Stimulated activated memory B cell treated with anti-CD40 and anti-IgM and Interleukin-4, amounts not matched to agents 10 μg/mL and 1 μg/mL and 100 μg/mL, for 72 hours (primary cell): Measurements from ENCODE around the gene SMIM12.
"Not testable (repeated sequence)": the region's sequence is repeated elsewhere in the genome, so short reads cannot be mapped to it uniquely, and the experiment has no call there.

Experiments
- ATAC-seq: fragments of 150-1000 bp; cut with Tn5 transposase; 2 replicates; pipeline ENCODE4 v1.10.0; 2021
- H3K27ac Mint-ChIP-seq: one replicate; pipeline ENCODE4 v1.8.0; 2022; ENCODE audit warnings: mild to moderate bottlenecking, mixed read lengths
- H3K27me3 Mint-ChIP-seq: one replicate; pipeline ENCODE4 v1.8.0; 2022; ENCODE audit warnings: mixed read lengths
- H3K36me3 Mint-ChIP-seq: one replicate; pipeline ENCODE4 v1.8.0; 2022; ENCODE audit warnings: mixed read lengths
- H3K4me1 Mint-ChIP-seq: one replicate; pipeline ENCODE4 v1.8.0; 2022; ENCODE audit warnings: mixed read lengths
- H3K4me3 Mint-ChIP-seq: one replicate; pipeline ENCODE4 v1.8.0; 2022; ENCODE audit warnings: mild to moderate bottlenecking, moderate library complexity, mixed read lengths
- H3K9me3 Mint-ChIP-seq: one replicate; pipeline ENCODE4 v1.8.0; 2022; ENCODE audit warnings: mixed read lengths

The SMIM12 gene

DNA sequence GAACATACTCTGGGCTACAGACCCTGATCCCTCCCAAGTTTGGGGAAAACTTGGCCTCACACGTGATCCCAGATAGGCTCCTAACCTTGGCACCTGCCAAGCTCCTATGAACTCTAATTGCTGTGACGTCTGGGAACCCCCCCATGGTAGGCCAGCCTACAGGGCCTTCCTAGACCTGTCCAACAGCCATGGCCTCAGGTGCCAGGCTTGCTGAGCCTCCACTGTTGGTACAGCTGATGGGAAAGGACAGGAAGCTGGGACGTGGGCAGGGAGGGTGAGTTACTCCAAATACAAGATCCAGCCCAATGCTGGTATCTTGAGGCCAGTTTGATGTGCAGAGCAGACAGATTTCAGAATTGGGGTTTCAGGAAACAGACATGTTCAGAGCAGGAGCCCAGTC, 19.1 kb downstream of the SMIM12 start:
- no peaks in the 10 kb centered on the region for H3K9me3 Mint-ChIP-seq
- no peaks in the 10 kb centered on the region for H3K4me1 Mint-ChIP-seq
- H3K27ac Mint-ChIP-seq, result no peak overlapping the region
- H3K4me3 Mint-ChIP-seq, result no peak overlapping the region
- ATAC-seq, result no peak
- peaks cover 25% of the 10 kb centered on the region for H3K36me3 Mint-ChIP-seq
- no peaks in the 10 kb centered on the region for H3K27me3 Mint-ChIP-seq

DNA sequence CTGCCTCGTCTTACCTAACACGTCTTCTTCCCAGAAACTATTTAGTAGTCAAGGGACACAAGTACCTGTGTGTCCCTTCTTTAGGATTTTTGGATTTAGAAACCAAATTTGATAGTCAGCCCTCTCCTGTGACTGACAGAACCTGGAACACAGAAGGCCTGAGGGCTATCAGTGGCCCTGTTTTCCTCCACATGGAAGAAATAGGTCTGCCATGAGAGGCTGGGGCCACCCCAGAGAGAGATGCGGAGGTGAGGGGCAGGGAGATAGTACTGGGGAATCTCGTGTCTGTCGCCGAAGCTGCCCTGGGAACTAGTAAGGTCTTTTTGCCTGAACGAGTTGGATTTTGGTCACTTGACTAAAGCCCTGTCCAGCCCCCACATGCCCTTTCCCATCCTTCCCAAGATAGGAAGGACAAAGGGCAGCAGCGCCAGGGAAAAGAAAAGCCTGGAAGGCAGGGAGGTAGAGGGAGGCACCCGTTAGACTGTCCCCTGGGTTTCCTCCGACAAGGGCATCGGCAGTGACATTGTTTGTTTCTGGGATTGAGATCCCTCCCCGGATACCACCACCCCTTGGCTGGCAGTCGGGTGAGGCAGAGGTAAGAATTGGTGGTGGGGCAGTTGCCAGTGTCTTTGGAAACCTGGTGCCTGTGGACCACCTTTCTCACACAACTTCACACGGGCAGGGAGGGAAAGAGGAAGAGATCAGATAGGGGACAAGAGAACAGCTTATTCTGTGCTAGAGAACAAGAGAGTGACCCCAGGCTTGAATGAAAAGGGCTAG, 19.8 kb downstream of the SMIM12 start:
- Mint-ChIP-seq H3K4me3 (no peak overlapping the region), H3K4me1 (no peaks in the 10 kb centered on the region), H3K27ac (no peak overlapping the region), H3K27me3 (no peaks in the 10 kb centered on the region), H3K36me3 (peaks cover 30% of the 10 kb centered on the region), H3K9me3 (no peaks in the 10 kb centered on the region)
- no peak for ATAC-seq

DNA sequence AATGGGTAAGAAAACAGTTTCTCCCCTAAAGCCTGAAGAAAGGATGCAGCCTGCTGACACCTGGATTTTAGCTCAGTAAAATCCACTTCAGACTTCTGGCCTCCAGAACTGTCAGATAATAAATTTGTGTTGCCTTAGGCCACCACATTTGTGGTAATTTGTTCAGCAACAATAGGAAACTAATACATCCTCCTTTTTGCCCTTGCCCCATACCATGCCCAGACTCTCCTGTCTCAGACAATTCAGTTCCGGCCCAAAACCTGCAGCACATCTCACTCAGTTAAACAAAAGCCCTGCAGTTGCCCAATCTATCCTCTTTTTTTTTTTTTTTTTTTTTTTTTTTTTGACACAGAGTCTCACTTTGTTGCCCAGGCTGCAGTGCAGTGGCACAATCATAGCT, 25.8 kb downstream of the SMIM12 start:
- H3K36me3 Mint-ChIP-seq, result peaks cover 16% of the 10 kb centered on the region
- no peaks in the 10 kb centered on the region for H3K4me1 Mint-ChIP-seq
- H3K27ac Mint-ChIP-seq, result no peak overlapping the region
- H3K4me3 Mint-ChIP-seq, result no peak overlapping the region
- no peaks in the 10 kb centered on the region for H3K27me3 Mint-ChIP-seq
- ATAC-seq, result no peak
- no peaks in the 10 kb centered on the region for H3K9me3 Mint-ChIP-seq

DNA sequence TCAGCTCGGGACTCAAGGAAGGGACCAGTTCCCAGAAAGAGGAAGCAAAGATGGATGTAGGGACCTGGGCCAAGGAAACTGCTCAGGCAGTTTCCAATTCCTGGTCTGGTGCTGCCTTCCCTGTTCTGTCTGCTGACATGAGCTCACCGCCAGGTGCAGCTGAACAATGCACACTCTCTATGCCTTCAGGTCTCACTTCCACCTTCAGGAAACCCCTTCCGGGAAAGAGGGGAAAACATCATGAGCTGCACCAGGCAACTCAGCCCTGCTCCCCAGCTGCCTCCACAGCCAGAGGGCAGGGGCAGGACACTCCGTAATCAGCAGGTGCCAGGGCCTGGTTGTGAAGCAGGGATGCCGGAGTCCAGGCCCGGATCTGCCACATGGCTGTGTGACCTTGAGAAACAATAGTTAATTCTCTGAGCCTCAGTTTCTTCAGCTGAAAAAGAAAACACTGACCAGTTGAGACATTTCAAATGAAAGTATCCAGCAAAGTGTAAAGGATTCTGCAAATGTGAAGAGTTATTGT, 27.8 kb downstream of the SMIM12 start:
- ATAC-seq, result no peak
- Mint-ChIP-seq H3K4me1 (no peaks in the 10 kb centered on the region), H3K9me3 (no peaks in the 10 kb centered on the region)

DNA sequence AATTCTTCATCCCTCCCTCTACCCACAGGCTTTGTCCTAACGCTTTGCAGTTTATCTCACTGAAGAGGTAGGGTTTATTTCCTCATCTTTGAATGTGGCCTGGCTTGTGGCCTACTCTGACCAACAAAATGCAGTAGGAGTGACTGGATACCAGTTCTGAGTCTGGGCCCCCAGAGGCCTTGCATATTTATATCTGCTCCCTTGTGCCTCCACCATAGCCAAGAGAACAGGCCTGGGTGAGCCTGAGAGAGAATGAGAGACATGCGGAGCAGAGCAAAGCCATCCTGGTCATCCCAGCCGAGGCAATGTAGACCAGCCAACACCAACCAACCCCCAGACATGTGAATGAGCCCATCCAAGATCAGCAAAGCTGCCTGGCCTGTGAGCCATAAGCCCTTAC, 30.3 kb downstream of the SMIM12 start:
- no peak overlapping the region for H3K4me3 Mint-ChIP-seq
- H3K9me3 Mint-ChIP-seq, result no peaks in the 10 kb centered on the region
- H3K36me3 Mint-ChIP-seq, result peaks cover under 1% of the 10 kb centered on the region
- H3K27ac Mint-ChIP-seq, result no peak overlapping the region
- H3K27me3 Mint-ChIP-seq, result no peaks in the 10 kb centered on the region
- ATAC-seq, result no peak
- H3K4me1 Mint-ChIP-seq, result no peaks in the 10 kb centered on the region

More for the DNA sequence above, 27.8 kb downstream of the SMIM12 start:
- Mint-ChIP-seq H3K27me3 (no peaks in the 10 kb centered on the region), H3K36me3 (peaks cover 8% of the 10 kb centered on the region), H3K4me3 (no peak overlapping the region), H3K27ac (no peak overlapping the region)

DNA sequence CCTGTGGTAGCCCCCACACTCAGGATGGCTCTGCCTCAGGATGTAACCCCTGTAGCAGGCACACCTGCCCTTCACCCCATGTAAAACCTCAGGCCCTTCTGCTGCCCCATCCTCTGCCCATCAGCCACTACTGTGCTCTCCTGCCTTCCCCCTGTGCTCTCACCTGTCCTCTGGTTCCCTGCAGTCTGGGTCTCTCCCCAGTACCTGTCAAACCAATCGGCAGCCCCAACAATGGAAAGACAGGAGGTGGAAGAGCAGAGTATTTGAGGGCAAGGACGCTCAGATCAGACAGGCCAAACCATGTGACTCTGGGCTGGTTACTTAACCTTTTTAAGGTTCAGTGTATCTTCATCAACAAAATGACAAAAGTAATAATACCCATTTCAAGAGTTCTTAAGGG, 30.9 kb downstream of the SMIM12 start:
- Mint-ChIP-seq H3K9me3 (peaks cover 3% of the 10 kb centered on the region), H3K27me3 (no peaks in the 10 kb centered on the region), H3K4me1 (no peaks in the 10 kb centered on the region), H3K27ac (no peak overlapping the region), H3K36me3 (peaks cover 5% of the 10 kb centered on the region), H3K4me3 (no peak overlapping the region)
- no peak for ATAC-seq

DNA sequence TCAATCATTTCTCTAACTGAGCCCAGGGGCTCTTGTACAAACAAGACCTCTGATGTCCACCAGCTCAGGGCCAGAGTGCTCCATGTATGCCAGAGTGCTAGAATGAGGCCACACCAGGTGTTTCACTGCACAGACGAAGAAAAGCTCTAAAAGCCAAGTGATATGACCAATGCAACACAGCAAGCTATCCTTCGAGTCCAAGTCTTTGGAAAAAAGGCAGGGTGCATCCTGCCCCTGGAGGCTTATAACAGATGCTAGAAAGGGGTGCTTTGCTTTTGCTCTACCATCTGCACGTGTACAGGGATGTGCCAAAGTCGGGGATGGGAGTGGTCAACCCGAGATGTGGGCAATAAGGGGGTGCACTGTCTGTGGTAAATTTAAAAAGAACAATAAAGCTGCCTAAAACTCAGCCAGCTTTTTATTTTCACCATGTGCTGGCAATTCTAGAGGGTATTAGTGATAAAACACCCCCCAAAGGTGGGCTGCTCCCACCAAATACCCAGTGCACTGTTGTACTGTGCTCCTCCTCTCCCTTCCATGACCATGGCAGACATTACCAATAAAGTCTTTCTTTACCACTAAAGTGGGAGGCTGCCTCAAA, 32.1 kb downstream of the SMIM12 start:
- ATAC-seq, result no peak
- Mint-ChIP-seq H3K27ac (no peak overlapping the region), H3K27me3 (no peaks in the 10 kb centered on the region), H3K4me1 (no peaks in the 10 kb centered on the region), H3K9me3 (peaks cover 3% of the 10 kb centered on the region), H3K36me3 (peaks cover 5% of the 10 kb centered on the region), H3K4me3 (no peak overlapping the region)

DNA sequence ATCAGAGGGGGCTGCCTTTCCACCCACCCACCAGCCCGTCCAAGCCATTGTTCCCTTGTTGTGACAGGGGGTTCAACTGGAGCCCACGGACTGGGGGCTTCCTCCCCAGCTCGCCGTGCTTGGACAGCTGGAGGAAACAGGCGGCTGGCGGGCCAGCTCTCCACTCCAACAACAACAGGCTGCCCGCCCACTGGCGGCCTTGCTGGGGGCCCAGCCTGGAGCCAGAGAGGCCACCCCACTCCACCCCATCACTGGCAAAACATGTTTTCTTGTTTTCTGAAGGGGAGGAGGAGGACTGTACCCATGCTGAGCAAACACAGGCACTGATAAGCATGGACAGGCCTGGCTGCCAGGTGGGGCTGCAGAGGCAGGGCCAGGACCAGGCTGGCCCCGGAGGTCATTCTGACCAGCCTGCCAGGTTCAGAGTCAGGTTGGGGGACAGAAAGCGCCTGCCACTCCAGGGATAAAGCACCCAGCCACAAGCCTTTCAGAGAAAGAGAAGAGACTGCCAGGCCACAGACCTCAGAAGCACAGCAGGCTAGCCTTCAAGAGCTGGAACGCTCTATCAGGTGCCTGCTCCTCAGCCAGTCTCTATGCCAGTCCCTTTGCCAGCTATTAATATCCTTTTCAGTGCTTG, 34.0 kb downstream of the SMIM12 start:
- Mint-ChIP-seq H3K4me3 (no peak overlapping the region), H3K9me3 (peaks cover 3% of the 10 kb centered on the region)
- peak; percentile 31 for ATAC-seq

DNA sequence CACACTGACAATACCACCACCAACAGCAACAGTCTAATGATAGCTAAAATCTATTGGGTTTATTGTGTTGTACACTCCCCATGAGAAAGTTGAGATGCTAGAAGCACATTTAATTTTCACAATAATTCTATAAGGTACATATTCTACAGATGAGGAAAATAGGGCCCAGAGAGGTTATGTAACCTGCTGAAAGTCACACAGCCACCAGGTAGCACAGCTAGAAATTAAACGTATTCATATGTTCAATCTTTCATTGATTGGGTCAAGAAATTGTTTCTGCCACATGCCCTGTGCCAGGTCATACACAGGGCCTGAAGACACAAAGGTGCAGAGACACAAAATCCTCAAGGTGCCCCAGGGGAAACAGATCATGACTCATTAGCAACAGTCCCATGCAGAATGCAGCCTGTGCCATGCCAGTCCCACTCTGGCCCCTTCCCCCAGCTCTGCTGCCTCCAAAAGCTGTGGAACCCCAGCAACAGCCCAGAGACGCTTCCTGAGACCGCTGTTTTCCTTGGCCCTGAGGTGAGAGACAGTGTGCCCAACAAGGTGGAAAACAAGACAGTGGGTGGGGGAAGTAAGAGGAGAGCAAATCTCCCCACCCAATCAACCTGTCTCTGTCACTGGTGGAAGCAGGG, 34.6 kb downstream of the SMIM12 start:
- Mint-ChIP-seq H3K27ac (no peak overlapping the region), H3K36me3 (peaks cover 5% of the 10 kb centered on the region), H3K27me3 (no peaks in the 10 kb centered on the region), H3K4me1 (peaks cover 9% of the 10 kb centered on the region), H3K9me3 (peaks cover 3% of the 10 kb centered on the region), H3K4me3 (no peak overlapping the region)
- no peak for ATAC-seq

More for the DNA sequence above, 34.0 kb downstream of the SMIM12 start:
- Mint-ChIP-seq H3K36me3 (peaks cover 5% of the 10 kb centered on the region), H3K4me1 (peaks cover 9% of the 10 kb centered on the region), H3K27ac (no peak overlapping the region), H3K27me3 (no peaks in the 10 kb centered on the region)

DNA sequence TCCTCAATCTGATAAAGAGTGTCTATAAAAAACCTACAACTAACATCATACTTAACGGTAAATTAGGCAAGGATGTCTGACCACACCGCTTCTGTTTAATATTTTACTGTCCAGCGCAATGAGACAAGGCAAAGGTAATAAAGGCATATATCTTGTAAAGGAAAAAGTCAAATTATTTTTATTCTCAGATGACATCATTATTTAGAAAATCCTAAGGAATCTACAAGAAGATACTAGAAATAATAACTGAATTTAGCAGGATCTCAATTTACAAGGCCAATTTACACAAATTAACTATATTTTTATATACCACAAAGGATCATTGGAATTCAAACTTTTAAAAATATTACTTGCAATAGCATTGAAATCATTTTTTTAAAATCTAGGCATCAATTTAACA, 37.3 kb downstream of the SMIM12 start:
- Mint-ChIP-seq H3K36me3 (peaks cover 5% of the 10 kb centered on the region), H3K4me3 (no peak overlapping the region), H3K27ac (no peak overlapping the region), H3K4me1 (peaks cover 9% of the 10 kb centered on the region), H3K9me3 (peaks cover 3% of the 10 kb centered on the region), H3K27me3 (no peaks in the 10 kb centered on the region)
- ATAC-seq, result no peak

DNA sequence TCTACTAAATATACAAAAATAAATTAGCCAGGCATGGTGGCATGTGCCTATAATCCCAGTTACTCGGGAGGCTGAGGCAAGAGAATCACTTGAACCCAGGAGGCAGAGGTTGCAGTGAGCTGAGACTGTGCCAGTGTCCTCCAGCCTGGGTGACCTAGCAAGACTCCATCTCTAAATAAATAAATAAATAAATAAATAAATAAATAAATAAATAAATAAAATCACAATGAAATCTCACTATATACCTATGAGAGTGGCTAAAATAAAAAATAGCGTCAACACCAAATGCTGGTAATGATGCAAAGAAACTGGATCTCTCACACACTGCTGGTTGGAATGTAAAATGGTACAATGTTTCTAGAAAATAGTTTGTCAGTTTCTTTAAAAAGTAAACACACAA, 40.7 kb downstream of the SMIM12 start:
- not testable (repeated sequence) for H3K36me3 Mint-ChIP-seq, H3K27ac Mint-ChIP-seq, H3K27me3 Mint-ChIP-seq, H3K4me1 Mint-ChIP-seq, H3K4me3 Mint-ChIP-seq, H3K9me3 Mint-ChIP-seq, ATAC-seq

DNA sequence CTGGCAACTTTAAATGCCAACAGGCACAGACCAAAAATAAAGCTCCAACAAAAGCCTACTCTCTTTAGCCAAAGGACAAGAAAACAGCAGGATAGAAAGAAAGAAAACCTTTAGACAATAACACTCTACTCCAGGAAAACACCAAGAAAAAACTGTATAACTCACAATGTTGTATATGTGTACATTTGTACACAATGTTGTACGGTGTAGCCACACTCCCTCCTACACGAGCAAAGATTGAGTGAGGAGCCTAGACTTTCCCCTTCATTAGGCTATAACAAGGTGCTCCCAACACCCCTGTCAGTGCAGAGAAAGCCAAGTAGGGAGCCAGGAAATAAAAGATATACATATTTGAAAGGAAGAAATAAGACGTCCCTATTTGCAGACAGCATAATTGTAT, 42.8 kb downstream of the SMIM12 start:
- H3K4me1 Mint-ChIP-seq, result peaks cover 5% of the 10 kb centered on the region
- no peak overlapping the region for H3K4me3 Mint-ChIP-seq
- peaks cover 7% of the 10 kb centered on the region for H3K36me3 Mint-ChIP-seq
- H3K9me3 Mint-ChIP-seq, result no peaks in the 10 kb centered on the region
- H3K27ac Mint-ChIP-seq, result no peak overlapping the region
- ATAC-seq, result no peak
- no peaks in the 10 kb centered on the region for H3K27me3 Mint-ChIP-seq

DNA sequence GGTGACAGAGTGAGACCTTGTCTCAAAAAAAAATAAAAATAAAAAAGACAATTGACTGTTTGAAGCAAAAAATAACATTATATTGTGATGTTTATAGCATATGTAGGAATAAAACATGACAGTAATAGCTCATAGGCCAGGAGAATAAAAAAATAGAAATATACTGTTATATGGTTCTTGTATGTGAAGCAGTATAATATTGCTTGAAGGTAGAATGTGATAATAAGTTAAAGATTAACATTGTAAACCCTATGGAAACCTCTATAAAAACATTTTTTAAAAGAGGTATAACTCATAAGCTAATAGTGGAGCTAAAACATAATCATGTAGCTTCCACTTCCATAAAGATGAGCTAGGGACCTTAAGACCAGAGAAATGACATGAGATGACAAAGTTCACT, 43.2 kb downstream of the SMIM12 start:
- H3K9me3 Mint-ChIP-seq, result no peaks in the 10 kb centered on the region
- H3K4me3 Mint-ChIP-seq, result no peak overlapping the region
- H3K27me3 Mint-ChIP-seq, result no peaks in the 10 kb centered on the region

DNA sequence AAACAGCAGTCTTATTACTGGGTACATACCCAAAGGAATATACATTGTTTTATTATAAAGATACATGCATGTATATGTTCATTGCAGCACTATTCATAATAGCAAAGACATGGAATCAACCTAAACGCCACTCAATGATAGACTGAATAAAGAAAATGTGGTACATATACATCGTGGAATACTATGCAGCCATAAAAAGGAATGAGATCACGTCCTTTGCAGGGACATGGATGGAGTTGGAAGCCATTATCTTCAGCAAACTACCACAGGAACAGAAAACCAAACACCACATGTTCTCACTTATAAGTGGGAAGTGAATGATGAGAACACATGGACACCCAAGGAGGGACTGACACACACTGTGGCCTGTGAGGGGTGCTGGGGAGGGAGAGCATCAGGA, 48.8 kb downstream of the SMIM12 start:
- not testable (repeated sequence) for H3K9me3 Mint-ChIP-seq, H3K27ac Mint-ChIP-seq, H3K27me3 Mint-ChIP-seq, H3K4me1 Mint-ChIP-seq, ATAC-seq, H3K4me3 Mint-ChIP-seq
- peaks cover 27% of the 10 kb centered on the region for H3K36me3 Mint-ChIP-seq

More for the DNA sequence above, 43.2 kb downstream of the SMIM12 start:
- no peak for ATAC-seq
- Mint-ChIP-seq H3K4me1 (peaks cover under 1% of the 10 kb centered on the region), H3K36me3 (peaks cover 7% of the 10 kb centered on the region), H3K27ac (no peak overlapping the region)

DNA sequence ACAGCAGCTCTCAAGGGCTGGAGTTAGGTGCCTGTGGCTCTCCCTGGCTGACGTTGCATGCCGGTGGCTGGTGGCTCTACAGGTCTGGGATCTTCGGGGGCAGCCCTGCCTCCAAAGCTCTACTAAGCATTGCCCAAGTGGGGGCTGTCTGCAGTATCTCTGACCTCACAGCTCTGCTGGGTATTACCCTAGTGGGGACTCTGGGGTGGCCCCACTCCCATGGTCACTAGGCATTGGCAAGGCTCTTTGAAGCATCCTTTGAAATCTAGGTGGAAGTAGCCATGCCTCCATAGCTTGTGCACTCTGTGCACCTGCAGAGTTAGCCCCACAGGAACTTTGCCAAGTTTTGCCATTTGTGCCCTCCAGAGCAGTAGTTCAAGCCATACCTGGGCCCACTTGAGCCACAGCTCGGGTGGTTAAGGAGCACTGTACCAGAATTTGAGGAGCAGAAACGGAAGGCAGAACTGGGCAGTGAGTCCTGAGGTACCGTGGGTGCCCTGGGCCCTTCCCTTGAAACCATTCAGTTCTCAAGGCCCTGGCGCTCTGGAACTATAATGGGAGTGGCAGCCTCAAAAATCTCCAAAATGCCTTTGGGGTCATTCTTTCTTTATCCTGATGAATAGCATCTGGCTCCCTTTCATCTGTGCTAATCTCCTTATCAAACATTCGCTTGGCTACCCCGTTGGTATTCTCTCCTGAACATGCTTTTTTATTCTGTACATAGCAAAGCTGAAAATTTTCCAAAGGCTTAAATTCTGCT, 51.3 kb downstream of the SMIM12 start:
- Mint-ChIP-seq H3K9me3 (peaks cover 8% of the 10 kb centered on the region), H3K4me3 (no peak overlapping the region), H3K4me1 (no peaks in the 10 kb centered on the region), H3K36me3 (peaks cover 43% of the 10 kb centered on the region), H3K27me3 (no peaks in the 10 kb centered on the region), H3K27ac (no peak overlapping the region)
- no peak for ATAC-seq
